GM18861 (cell line): ENCODE measurements around the gene WDR90.

Source experiments
- ATAC-seq: cut with Tn5 transposase; IDR thresholded peaks from one replicate; pipeline ENCODE4 v1.9.1; 2021; ENCODE audit not compliant: unreplicated experiment

WDR90 gene

DNA sequence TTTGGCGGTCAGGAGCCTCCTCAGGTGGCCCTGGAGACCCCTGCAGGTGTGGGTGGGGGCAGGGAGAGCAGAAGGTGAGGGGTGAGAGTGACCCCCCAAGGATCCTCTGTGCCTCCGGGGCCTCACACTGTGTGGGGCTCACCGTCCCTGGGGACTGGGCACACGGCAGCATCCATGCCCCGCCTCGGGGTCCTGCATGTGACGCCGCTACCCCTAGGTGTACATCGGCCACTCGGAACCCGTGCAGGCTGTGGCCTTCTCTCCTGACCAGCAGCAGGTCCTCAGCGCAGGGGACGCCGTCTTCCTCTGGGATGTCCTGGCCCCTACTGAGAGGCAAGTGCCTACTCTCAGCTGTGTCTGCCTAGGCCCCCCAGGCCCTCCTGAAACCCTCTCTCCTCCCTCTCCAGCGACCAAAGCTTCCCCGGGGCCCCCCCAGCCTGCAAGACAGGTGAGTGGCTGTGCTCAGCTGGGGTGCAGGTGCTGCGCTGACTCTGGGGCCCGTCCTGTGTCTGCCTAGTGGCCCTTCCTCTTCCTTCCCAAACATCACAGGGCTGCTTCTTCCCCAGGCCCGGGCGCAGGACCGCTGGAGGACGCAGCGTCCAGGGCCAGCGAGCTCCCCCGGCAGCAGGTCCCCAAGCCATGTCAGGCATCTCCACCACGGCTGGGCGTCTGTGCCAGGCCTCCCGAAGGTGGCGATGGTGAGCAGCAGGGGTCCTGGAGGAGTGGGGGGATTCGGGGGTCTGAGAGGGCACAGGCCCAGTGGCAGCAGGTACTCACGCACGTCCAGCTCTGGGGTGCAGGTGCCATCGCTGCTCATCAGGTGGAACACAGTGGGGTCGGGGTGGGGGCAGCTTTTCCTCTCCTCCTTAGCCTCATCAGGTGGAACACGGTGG lies 9.8 kb downstream of the WDR90 start:
- no peak for ATAC-seq

DNA sequence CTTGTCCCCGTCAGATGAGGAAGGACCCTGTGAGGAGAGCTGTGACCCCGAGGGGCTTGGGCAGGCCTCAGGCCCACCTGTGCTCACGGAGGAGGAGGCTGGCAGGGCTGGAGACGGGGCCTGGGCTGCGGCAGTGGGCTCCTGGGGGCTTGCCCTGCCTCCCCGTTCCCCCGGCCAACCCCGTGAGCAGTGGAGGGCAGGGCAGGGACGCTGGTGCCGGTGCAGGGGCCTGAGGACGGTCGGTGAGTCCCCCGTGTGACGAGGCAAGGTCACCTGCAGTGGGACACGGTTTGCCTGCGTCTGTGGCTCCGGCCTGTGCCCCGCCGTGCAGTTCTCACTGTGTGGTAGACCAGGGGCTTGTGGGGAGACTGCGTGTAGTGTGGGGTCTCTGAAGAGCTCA lies 10.5 kb downstream of the WDR90 start:
- no peak for ATAC-seq

DNA sequence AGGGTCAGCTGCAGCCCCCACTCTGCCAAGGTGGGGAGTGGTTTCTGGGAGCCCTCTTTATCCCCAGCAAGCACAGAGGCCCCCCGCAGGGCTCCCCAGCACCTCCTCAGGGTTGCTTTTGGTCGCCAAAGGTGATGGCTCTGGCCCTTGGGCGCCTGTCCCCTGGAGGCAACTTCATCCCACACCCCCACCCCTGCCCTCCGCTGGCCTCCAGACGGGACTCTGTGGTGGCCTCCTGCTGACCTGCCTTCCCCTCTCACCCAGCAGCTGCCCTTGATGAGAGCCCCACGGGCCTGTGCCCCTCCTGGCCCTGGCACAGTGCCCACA lies 10.9 kb downstream of the WDR90 start:
- no peak for ATAC-seq

GRCh38 chr16:660459-661183 lies 11.5 kb downstream of the WDR90 start:
- no peak for ATAC-seq

- ATAC-seq = no peak
Measured at GRCh38 chr16:661184-661821, 12.1 kb downstream of the WDR90 start.

- no peak for ATAC-seq
Measured at GRCh38 chr16:662095-662494, 12.9 kb downstream of the WDR90 start.

GRCh38 chr16:662597-662996 lies 13.4 kb downstream of the WDR90 start:
- no peak for ATAC-seq

DNA sequence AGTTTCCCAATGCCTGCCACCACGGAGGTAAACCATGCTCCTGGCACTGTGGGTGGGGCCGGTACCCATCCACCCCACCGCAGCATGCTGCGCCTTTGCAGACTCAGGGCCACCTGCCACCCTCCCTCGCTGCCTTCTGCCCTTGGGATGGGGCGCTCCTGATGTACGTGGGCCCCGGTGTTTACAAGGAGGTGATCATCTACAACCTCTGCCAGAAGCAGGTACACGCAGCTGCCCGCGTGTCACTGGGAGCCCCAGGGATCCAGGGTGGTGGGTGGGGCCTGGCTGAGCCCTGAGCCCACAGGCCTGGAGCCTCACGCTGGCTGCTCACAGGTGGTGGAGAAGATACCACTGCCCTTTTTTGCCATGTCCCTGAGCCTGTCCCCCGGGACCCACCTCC lies 17.4 kb downstream of the WDR90 start:
- no peak for ATAC-seq

DNA sequence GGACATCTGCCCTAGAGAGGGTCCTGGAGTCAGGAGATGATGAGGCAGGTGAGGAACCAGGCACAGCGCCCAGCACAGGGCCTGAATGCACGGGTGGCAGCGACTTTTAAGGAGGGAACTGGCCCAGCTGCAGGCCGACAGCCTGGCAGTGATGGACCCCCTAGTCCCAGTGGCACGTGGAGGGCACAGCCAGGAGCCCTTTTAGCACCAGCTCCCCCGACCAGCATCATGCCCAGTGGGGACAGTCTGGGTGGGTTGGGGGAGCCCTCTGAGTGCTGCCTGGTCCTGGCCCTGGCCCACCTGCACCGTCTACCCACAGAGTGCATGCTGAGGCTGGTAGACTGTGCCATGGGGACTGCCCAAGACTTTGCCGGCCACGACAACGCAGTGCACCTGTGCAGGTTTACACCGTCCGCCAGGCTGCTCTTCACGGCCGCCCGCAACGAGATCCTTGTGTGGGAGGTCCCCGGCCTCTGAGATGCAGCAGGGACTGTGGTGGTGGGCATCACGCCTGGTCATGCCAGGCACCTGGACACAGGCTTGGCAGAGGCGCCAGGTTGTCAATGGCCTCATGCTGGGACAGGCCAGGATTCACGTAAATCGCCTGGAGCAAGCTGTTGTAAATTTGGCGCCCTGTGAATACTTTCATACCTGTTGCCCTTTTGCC lies 18.1 kb downstream of the WDR90 start:
- no peak for ATAC-seq

DNA sequence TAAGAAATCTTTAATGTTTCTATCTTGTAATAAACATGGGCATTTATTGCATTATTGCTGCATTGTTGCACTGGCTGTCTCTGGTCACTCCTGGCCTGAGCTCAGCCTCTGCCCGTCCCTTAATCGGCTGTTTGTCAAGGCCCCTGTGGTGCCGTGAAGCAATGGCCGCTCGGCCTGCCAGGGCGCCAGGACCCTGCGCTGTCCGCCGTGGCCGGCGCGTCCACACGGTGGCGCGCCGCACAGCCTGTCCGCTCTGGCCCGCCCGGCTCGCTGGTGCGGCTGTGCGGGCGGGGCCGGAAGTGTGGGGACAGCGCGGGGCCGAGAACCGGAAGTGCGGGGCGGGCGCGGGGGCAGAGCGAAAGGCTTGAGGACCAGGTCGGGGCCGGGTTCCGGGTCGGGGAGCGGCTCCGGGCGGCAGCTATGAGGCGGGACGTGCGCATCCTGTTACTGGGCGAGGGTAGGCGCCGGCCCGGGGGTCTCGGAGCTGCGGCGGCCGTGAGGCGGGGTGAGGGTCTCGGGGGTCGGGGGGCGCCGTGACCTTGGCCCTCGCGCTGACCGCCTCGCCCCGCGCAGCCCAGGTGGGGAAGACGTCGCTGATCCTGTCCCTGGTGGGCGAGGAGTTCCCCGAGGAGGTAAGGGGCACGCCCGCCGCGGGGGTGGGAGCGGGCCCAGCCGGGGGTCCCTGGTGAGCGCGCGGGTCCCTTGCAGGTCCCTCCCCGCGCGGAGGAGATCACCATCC lies 18.8 kb downstream of the WDR90 start, which contains the start of gene RHOT2:
TSS of gene RHOT2 (plus strand) at position 353 of the 739 bp plus-strand sequence. CDS start at position 421, 68 bp downstream.
- peak; percentile 67 for ATAC-seq

GRCh38 chr16:668519-669171 lies 19.5 kb downstream of the WDR90 start:
- ATAC-seq = no peak

DNA sequence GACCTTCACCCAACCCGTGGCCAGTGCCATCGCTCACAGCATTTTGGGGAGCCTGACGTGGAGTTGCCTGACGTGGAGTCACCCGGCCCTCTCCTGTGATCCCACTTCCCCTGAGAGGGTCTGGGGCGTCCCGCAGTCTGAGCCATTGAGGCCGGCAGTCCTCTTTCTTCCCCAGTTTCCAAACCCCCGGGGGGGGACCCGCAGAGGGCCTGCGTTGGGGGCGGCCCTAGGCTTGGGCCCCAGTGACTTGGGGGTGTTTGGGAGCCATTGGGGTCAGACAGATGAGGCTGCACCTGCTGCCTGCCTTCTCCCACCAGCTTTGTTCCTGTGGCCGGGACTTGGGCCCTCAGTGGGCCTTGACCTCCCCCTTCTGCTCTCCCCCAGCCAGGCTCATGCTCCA lies 20.5 kb downstream of the WDR90 start:
- no peak for ATAC-seq

DNA sequence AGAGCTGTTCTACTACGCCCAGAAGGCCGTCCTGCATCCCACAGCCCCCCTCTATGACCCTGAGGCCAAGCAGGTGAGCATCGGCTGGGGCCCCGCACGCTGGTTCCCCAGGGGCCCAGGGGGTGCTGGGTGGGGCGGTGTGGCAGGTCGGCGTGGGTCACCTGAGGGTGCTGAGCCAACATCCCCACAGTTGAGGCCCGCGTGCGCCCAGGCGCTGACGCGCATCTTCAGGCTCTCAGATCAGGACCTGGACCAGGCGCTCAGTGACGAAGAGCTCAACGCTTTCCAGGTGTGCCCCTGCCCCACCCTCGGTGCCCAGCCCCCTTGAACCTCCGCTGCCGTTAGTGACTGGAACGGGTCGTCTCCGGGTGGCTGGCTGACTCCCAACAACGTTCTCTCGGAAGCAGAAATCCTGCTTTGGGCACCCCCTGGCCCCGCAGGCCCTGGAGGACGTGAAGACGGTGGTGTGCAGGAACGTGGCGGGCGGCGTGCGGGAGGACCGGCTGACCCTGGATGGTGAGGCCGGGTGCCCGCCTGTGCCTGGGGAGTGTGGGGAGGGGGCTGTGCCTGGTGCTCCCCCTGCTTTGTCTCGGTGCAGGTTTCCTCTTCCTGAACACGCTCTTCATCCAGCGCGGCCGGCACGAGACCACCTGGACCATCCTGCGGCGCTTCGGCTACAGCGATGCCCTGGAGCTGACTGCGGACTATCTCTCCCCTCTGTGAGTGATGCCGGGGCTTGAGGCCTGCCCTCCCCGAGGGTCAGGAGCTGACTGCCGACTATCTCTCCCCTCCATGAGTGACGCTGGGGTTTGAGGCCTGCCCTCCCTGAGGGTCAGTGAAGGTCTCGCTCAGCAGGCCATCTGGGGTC lies 21.6 kb downstream of the WDR90 start:
- no peak for ATAC-seq

DNA sequence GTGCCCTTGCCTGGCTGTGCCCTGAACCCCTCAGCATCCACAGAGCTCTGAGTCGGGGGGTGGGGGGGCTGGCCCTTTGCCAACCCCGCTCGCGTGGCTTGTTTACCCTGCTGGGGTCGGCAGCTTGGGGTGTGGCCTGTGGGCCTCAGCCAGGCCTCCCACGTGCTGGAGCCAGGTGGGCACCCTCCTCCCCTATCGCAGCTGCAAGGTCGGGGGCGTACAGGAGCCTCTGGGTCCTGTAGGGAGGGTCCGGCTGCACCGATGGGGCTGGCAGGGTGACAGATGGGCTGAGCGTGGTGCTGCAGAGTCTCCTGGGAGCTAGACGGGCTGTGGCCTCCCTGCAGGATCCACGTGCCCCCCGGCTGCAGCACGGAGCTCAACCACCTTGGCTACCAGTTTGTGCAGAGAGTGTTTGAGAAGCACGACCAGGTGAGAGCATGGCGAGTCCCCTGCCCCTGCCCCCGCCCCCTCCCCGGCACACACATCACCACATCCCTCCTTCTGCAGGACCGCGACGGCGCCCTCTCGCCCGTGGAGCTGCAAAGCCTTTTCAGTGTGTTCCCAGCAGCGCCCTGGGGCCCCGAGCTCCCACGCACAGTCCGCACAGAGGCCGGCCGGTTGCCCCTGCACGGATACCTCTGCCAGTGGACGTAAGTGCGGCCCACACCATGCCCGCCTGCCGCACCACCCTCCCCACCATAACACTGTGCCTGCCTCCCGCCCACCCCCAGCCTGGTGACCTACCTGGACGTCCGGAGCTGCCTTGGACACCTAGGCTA lies 22.4 kb downstream of the WDR90 start:
- no peak for ATAC-seq

DNA sequence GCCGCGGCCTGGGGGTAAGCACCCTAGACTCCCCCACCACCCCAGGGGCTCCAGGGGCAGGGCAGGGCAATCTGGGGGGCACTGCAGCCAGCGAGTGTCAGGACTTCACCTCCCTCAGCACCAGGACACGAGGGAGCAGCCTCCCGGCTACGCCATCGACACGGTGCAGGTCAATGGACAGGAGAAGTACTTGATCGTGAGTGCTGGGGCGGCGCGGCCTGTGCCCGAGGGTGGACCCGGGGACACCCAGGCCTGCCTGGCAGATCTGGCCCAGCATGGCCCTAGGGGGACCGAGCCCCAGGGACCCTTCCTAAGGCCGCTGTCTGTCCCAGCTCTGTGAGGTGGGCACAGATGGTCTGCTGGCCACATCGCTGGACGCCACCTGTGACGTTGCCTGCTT lies 23.2 kb downstream of the WDR90 start:
- no peak for ATAC-seq

- ATAC-seq = no peak
Measured at GRCh38 chr16:672851-673250, 23.7 kb downstream of the WDR90 start.

DNA sequence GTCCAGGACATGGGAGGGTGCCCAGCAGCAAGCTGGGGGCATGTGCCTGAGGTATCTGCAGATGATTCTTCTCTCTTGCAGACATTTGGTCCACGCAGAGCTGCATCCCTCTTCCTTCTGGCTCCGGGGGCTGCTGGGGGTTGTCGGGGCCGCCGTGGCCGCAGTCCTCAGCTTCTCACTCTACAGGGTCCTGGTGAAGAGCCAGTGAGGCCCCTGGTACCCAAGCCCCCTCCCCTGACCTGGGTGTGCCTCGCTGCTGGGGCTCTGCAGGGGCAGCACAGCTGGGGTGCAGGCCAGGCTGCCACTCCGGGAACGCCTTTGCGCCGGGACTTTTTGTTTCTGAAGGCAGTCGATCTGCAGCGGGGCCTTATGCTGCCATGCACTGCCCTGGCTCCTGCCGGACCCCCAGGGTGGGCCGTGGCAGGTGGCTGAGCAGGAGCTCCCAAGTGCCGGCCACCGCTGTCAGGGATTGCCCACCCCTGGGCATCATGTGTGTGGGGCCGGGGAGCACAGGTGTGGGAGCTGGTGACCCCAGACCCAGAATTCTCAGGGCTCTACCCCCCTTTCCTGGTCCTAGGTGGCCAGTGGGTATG lies 24.3 kb downstream of the WDR90 start:
- no peak for ATAC-seq
